SK-N-SH treated with all-trans-retinoic acid at 6 μM for 48 hours (cell line): ENCODE results near the gene ZNF423.

Source experiments
- BACH2 ChIP-seq: fragments of 250-450 bp; sonication (Bioruptor Pico); IDR thresholded peaks from 2 replicates; pipeline ENCODE4 v1.9.0; 2021; ENCODE audit warnings: mild to moderate bottlenecking, borderline replicate concordance
- ESRRG ChIP-seq: fragments of 250-450 bp; sonication (Bioruptor Pico); IDR thresholded peaks from 2 replicates; pipeline ENCODE4 v1.6.1; 2021; ENCODE audit warnings: mild to moderate bottlenecking
- RARB ChIP-seq: fragments of 250-450 bp; sonication (Bioruptor Pico); IDR thresholded peaks from 2 replicates; pipeline ENCODE4 v1.8.0; 2021; ENCODE audit warnings: mild to moderate bottlenecking, moderate library complexity
- ZNF565 ChIP-seq: fragments of 450-650 bp; formaldehyde crosslinking; conservative IDR thresholded peaks from 2 replicates; pipeline ENCODE4 v1.5.0; 2020; ENCODE audit warnings: low read depth, mild to moderate bottlenecking, moderate library complexity
- TF ChIP-seq, protein P1 (sequence below): fragments of 250-450 bp; sonication (Bioruptor Pico); IDR thresholded peaks from 2 replicates; pipeline ENCODE4 v1.8.0; 2020; ENCODE audit warnings: mild to moderate bottlenecking, moderate library complexity, borderline replicate concordance
- TF ChIP-seq, protein P2 (sequence below): fragments of 250-450 bp; sonication (Bioruptor Pico); IDR thresholded peaks from 2 replicates; pipeline ENCODE4 v1.5.1; 2021; ENCODE audit warnings: mild to moderate bottlenecking, moderate library complexity
- TF ChIP-seq, protein P3 (sequence below): fragments of 250-450 bp; sonication (Bioruptor Pico); IDR thresholded peaks from 2 replicates; pipeline ENCODE4 v1.5.1; 2020; ENCODE audit warnings: low read depth, mild to moderate bottlenecking, moderate library complexity

DNA sequence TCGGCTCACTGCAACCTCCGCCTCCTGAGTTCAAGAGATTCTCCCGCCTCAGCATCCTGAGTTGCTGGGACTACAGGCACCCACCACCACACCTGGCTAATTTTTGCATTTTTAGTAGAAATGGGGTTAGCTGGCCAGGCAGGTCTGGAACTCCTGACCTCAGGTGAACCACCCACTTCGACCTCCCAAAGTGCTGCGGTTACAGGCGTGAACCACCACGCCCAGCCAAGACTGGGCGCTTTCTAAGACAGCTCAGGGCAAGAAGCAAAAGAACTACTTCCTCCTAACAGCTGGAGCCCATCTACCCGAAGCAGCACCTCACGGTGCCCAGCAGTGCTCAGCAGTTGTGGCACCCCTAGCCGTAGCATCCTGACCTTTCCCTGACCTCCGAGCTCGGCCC lies 109.4 kb downstream of the ZNF423 start:
- TF ChIP-seq, protein P1, sequence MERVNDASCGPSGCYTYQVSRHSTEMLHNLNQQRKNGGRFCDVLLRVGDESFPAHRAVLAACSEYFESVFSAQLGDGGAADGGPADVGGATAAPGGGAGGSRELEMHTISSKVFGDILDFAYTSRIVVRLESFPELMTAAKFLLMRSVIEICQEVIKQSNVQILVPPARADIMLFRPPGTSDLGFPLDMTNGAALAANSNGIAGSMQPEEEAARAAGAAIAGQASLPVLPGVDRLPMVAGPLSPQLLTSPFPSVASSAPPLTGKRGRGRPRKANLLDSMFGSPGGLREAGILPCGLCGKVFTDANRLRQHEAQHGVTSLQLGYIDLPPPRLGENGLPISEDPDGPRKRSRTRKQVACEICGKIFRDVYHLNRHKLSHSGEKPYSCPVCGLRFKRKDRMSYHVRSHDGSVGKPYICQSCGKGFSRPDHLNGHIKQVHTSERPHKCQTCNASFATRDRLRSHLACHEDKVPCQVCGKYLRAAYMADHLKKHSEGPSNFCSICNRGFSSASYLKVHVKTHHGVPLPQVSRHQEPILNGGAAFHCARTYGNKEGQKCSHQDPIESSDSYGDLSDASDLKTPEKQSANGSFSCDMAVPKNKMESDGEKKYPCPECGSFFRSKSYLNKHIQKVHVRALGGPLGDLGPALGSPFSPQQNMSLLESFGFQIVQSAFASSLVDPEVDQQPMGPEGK = no peak
- TF ChIP-seq RARB (CRISPR knock-in tag) (no peak), ZNF565 (CRISPR knock-in tag) (no peak), ESRRG (CRISPR knock-in tag) (no peak), BACH2 (CRISPR knock-in tag) (no peak)
- TF ChIP-seq, protein P2, sequence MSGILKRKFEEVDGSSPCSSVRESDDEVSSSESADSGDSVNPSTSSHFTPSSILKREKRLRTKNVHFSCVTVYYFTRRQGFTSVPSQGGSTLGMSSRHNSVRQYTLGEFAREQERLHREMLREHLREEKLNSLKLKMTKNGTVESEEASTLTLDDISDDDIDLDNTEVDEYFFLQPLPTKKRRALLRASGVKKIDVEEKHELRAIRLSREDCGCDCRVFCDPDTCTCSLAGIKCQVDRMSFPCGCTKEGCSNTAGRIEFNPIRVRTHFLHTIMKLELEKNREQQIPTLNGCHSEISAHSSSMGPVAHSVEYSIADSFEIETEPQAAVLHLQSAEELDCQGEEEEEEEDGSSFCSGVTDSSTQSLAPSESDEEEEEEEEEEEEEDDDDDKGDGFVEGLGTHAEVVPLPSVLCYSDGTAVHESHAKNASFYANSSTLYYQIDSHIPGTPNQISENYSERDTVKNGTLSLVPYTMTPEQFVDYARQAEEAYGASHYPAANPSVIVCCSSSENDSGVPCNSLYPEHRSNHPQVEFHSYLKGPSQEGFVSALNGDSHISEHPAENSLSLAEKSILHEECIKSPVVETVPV (CRISPR knock-in tag) = no peak
- TF ChIP-seq, protein P3, sequence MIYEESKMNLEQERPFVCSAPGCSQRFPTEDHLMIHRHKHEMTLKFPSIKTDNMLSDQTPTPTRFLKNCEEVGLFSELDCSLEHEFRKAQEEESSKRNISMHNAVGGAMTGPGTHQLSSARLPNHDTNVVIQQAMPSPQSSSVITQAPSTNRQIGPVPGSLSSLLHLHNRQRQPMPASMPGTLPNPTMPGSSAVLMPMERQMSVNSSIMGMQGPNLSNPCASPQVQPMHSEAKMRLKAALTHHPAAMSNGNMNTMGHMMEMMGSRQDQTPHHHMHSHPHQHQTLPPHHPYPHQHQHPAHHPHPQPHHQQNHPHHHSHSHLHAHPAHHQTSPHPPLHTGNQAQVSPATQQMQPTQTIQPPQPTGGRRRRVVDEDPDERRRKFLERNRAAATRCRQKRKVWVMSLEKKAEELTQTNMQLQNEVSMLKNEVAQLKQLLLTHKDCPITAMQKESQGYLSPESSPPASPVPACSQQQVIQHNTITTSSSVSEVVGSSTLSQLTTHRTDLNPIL (CRISPR knock-in tag) = no peak
